Left lobe of liver (tissue), 2 donors: ENCODE results near the gene NLRP9. TPM values are rescaled to one million over a fixed set of nuclear protein-coding genes. Genes with fewer than 3 reads are reported as not detected.
A peak's percentile ranks its signal among the peaks of the same experiment; 100 is the strongest.

Experiments
- ATAC-seq: fragments of 200-7000 bp; cut with Tn5 transposase; one replicate; pipeline ENCODE4 v1.9.1; 2020; ENCODE audit warnings: mild to moderate bottlenecking, moderate library complexity
- DNase-seq: peaks from one replicate; pipeline ENCODE4 v3.0.0-alpha.2; 2020; ENCODE audit warnings: low spot score
- total RNA-seq: library from RNA; stranded (reverse); gene quantifications from one replicate; pipeline ENCODE4 v1.2.1, GENCODE V29; 2021
- donor health status: DM: no; HTN: no; CAD: no; lungs with moderate emphysema.
- donor health status: DM: no; HTN: yes; CAD: no.

NLRP9 gene
- total RNA-seq, 1 donor from 2014 or later = not detected

DNA sequence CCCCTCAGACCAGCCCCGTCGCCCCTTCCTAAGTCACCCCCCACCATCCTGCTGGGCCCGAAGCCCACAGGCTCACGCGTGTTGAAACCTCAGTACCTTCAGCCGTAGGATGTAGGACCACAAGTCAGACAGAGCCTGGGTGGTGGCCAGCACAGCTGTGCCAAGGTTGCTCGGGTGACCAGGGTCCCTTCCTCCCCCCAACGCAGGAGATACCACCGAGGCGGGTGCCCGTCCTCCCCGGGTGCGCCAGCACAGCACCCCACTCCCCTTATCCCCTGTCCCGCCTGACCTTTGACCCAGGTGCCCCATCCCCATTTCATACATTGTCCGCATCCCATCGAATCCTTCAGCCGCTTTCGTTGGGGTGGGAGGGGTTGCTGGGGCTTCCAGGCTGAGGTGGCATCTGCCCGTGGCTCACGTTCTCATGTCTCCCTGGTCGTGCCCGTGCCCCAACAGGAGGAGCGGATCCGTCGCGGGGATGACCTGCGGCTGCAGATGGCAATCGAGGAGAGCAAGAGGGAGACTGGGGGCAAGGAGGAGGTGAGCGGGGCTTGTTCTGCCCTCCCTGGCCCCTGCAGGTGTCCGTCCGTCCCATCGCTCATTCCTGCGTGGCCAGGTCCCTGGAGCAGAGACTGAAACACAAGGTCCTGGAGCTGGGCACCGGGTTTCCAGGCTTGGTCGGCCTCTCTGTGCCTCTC is 48.6 kb downstream of the NLRP9 start:
- no peak for ATAC-seq
- DNase-seq = no peak

DNA sequence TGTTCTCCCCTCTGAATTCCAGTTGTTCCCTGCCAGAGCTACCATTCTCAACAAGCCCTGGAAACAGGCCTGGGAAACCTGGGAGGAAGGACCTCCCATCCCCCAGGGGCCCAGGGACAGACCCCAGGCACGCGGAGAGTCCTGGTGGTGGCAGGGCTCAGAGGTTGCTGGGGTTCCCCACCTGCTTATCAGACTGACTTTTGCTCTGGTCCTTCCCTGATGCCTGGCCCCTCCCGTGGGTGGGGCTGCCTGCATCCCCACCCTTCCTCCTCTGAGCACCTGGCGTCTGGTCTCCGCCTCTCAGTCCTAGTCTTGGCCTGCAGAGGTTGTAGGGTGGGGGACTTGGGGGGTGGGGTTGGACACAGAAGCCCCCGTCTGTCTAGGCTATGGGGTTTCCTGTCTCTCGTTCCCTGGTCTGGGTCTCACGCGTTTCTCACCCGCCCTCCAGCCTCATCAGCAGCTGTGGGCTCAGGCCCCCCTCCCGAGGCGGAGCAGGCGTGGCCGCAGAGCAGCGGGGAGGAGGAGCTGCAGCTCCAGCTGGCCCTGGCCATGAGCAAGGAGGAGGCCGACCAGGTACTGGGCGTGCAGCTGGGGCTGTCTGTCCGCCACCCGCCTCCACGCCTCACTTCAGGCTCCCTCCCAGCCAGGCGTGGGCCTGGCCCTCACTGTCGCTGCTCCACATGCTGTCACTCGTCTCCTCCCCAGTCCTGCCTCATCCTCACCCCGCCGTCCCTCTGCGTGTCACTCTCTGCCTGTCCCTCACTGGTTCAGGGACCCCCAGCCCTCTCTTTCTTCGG is 49.6 kb downstream of the NLRP9 start:
- DNase-seq (no peak), ATAC-seq (no peak)

DNA sequence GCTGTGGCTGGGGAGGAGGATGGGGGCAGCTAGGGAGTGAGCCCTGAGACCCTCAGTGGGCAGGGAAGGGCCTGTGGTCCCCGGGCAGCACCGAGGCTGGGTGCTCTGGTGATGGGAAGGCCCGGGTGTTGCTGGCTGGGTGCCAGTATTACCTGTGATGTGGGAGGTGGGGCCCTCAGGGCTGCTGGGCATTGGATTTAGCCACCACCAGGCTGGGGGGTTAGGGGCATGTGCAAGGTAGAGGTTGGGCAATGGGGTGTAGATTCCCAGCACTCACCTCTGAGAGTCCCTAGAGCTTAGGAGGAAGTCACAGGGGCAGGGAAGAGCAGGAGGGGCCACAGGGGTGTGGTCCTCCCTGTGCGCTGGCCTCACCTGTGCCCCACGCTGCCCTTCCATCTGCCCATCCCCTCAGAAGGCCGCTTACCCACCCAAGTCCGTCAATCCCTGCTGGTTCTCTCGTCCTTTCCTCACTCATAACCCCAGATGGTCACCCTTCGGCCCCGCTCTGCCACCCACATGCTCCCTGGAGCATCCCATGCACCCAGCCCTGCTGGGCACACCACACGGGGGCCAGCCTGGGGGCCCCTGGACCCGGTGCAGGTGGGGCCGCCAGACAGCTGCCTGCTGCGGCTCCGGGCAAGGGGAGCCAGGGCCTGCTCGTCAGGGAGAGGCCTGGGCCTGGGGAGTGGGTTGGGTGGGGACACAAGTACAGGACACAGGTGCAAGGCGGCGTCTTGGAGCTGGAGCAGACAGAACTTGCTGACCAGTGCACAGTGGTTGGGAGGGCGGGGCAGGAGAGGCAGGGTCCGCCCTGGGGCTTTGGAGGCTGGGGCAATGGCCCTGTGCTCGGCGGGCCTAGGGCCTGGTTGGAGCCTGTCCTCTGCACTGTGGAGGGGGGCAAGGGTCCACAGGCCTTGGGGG is 50.7 kb downstream of the NLRP9 start:
- no peak for DNase-seq
- no peak for ATAC-seq

DNA sequence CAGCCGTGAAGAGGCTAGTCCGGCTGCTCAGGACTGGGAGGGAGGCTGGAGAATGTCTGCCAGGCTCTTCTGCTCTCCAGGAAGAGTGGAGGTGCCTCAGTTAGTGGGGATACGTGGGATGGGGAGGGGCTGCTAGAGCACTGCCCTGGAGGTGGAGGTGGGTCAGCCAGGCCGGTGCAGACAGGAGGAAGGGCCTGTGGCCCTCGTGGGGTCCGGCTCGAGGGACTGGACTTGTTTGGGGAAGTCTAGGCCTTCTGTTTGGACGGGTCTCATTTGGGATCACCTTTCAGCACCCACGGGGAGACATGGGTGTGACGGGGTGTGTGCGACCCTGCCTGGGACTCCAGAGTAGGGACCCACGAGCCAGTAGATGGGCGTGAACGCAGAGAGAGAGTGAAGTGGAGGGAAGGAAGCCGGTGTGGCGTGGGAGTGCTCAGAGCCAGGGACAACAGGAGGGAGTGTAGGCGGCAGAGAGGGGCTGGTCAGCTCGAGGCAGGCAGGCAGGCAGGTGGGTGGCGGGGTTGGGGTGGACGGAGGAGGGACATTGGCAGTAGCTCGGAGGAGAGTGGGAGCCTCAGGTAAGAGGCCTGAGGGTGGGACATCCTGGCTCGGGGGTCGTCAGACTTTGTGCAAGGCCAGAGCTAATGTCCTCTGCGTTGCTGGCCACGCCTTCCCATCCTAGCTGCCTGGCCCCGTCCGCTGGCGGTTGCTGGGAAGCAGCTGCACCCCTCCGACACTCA is 51.7 kb downstream of the NLRP9 start:
- DNase-seq (no peak), ATAC-seq (no peak)

DNA sequence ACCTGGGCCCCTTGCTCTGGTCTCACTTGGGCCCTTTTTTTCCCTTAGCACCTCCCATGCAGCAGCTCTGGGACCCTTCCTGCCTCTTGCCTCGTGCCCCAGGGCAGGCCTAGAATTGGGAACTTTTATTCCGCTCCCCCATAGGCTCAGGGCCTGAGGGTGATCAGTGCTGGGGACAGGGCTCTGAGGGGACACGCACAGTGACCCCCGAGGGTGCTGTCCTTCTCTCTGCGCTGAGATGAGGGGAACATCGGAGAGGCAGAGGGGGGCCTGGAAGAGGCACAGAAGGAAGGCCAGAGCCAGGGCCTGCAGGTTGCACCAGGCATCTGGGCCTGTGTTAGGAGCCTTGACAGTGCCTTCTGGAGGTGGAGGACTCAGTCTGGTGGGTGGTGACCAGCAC is 52.4 kb downstream of the NLRP9 start:
- DNase-seq = no peak
- ATAC-seq = no peak

DNA sequence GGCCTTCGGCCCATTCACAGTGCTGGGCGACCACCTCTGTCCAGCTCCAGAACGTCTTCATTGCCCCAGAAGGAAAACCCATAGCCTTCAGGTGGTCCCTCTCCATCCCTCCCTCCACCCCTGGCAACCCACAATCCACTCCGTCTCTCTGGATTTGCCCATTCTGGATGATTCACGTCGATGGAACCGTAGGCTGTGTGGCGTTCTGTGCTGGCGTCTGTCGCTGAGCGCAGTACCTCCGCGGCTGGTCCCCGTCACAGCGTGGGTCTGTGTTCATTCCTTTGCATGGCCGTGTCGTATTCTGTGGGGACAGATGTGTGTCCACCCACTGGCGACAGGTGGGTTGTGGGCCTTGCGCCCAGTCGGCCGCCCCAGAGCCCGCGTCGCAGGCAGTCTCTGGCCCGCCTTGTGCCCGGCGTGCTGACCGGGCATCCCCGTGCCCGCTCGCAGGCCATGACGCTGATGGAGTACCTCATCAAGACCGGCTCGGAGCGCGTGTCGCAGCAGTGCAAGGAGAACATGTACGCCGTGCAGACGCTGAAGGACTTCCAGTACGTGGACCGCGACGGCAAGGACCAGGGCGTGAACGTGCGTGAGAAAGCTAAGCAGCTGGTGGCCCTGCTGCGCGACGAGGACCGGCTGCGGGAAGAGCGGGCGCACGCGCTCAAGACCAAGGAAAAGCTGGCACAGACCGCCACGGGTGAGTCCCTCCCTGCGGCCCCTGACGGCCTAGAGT is 53.1 kb downstream of the NLRP9 start:
- no peak for DNase-seq

DNA sequence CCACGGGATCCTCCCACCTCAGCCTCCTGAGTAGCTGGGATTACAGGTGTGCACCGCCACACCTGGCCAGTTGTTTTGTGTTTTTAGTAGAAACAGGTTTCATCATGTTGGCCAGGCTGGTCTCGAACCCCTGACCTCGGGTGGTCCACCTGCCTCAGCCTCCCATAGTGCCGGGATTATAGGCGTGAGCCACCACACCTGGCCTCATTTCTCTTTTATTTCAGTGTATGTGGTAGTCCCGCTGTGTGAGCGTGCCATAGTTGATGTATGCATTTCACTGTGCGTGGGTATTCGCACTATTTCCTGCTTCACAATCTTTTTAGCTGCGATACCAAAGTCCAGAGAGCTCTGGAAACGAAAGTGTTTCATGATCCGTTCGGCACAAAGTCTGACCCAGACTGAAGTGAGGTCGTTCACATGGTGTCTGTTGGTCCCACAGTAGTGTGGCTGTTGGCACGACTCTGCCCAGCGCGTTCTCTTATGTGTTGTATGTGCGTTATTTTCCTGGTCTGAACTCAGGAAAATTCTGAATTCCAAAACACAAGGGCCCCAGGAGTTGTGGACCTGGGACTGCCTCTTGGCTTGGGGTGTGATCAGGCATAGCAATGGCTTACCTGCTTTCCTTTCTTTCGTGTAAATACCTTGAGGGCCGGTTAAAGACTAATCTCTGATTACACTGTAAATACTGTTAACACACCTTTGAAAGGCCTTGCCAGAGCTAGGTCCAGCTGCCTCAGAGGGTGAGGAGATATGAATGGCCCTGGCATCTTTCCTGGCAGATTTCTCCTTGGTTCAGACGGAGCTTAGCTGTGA is 54.5 kb downstream of the NLRP9 start:
- peak; percentile 82 for DNase-seq
- peak; percentile 85 for ATAC-seq

More for the DNA sequence above, 53.1 kb downstream of the NLRP9 start:
- ATAC-seq = no peak

DNA sequence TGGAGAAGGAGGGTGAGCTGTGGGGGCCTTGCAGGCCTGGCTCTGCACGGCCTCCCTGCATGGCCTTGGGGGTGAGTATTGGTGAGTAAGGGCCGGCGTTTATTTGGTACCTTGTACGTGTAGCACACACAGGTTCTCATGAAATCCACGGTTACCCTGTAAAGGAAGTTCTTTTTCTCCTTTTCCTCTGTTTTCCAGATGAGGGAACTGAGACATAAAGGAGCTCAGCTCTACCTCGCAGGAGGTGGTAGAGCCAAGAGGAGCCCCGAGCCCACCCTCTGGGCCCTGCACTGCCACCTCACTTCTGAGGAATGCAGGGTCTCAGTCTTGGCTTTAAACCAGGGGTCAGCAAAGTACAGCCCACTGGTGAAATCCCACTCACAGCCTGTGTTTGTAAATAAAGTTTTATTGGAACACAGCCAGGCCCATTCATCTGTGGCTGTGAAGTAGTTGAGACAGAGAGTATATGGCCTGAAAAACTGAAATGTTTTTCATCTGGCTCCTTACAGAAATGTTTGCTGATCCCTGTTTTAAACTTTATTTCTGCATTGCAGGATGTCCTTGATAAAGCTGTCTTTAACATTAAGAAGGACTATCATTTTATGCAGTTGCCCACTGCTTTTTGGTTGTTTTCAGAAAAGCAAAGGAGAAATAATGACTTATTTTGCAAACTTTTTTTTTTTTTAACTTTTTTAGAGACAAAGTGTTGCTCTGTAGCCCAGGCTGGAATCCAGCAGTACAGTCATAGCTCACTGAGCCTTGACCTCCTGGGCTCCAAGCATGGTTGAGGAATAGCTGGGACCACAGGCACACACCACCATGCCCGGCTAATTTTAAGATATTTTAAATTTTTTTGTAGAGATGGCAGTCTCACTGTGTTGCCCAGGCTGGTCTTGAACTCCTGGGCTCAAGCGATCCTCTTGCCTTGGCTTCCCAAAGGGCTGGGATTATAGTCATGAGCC is 56.8 kb downstream of the NLRP9 start:
- ATAC-seq (no peak), DNase-seq (no peak)

DNA sequence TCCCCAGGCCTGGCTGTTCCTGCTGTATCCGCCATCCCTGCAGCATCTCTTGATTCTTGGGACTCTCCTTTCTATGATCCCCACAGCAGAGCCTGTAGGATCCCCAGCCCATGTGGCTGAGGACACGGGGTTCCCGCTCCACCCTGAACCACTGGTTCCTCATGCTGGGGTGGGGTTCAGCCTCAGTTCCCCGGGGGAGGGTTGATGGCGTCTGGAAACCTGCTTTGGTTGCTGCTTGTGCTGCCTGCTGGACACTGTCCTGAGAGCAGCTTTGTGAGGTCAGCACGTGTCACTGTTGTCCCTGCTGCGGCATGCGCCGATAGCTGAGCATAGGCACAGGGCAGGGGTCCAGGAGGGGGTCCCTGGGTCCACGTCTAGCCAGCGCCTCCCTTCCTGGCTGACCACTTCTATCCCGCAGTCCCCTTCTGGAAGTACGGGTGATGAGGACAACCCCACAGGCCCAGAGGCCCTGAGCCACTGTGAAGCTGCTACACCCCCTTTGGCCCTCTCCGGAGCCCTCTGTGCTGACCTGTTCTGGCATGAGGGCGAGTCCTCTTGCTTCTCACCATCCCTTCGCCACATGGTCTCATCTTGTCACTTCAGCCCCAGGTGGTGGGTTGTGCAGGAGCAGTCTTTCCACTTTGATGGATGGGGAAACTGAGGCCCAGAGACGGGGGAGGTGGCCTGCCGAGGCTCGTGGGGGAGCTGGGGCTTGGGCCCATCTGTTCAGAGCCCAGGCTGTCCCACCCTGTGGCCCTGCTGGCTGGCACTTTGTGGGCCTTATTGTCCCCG is 57.7 kb downstream of the NLRP9 start:
- ATAC-seq (no peak), DNase-seq (no peak)

DNA sequence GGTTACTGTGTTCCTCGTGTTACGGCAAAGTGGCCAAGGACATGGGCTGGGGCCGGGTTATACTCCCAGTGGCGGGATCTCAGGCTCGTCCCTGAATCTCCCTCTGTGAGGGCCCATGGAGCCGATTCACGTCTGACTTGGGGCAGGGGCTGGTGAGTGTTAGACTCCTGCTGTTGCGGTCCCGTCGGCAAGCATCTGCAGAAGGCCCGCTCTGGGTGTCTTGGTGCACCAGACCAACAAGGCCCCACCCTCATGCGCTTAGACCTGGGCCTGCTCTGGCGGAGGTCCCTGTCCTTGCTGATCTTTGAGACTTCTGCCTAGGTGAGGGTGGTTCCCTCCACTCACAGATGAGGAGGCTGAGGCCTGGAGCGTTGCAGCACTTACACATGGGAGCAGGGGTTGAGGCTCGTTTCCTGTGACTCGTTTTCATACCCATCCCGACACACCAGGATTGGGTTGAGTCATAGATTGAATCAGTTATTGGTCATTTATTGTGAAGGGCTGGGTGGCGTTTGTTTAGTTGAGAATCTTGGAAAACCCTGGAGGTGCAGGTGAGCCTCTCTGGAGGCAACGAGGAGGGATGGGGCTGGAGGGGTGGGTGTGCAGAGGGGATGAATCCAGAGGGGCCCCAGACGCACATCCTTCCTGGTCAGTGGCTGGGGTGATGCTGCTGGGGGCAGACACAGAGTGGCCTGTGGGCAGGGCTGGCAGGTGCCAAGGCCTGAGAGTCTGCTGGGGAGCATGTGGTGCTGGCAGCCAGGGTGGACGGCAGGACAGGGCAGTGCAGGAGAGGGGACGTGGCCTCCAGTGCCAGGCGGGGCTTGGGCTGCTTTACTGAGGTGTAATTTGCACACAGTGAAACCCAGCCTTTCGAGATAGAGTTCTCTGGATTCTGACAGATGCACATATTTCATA is 58.6 kb downstream of the NLRP9 start:
- no peak for ATAC-seq
- DNase-seq = no peak

DNA sequence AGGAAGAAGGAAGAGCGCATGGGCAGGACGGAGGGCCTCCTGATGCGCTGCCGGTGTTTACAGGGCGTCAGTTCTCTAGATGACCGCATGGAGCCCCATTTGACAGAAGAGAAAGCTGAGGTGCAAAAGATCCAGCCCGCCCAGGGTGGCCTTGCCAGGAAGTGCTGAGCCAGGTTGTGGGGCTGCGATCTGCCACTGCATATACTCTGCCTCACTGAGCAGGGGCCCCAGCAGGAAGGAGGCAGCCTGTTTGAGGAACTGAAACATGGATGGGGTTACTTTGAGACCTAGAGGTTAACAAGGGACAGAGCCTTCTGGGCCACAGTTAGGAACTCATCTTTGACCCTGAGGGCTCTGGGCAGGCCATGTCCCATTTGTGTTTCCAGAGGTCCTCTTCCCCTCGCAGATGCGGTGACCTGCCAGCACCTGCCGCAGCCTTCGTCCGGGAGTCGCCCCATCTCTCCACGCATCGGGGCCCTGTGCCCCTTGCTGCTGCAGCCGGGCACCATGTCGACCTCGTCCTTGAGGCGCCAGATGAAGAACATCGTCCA is 60.0 kb downstream of the NLRP9 start:
- ATAC-seq (peak; percentile 27), DNase-seq (peak; percentile 59)

DNA sequence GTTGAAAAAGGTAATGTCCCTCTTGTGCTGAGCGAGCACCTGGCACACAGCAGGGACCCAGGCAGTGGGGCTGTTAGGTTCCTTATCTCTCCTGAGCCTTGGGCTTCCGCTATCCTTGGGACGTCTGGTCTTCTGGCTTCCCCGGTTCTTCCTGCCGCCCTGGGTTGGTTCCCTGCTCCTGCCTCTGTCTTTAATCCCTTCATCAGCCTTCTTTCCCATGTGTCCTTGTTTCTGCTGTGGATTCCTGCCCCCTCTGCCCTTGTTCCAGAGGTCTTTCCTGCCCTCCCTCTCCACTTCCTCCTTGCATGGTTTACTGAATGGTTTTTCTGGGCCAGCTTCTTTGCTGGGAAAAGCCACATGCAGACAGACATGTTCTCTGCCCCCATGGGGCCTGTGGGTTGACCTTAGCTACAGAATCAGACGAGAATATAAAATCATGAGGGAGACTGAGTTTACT is 60.6 kb downstream of the NLRP9 start:
- no peak for DNase-seq
- peak; percentile 3 for ATAC-seq

DNA sequence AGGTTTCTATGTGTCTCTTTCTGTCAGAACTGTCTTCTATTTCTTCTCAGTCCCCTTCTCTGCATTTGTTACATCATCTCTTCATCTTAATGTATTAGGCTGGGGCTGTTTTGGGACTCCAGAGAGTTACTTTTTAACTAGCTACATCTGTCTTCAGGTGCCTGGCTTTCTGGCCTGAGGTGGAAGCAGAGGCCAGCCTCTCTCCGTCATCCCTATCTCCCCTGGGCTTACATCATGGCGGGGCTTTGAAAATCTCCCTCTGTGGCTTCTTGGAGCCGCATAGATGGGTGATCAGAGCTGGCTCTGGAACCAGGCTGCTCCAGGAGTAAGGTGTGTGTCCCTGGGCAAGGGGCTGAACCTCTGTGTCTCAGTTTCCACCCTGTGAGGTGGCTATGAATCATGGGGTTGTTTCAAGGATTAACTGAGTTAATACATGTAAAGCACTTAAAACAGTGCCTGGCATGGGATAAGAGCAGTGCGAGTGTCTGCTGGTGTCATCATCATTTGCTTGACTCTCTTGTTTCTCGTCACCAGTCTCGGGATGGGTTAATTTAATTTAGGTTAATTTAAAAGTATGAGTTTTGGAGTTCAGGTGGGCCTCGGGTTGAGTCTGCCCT is 61.2 kb downstream of the NLRP9 start:
- ATAC-seq (no peak), DNase-seq (no peak)

DNA sequence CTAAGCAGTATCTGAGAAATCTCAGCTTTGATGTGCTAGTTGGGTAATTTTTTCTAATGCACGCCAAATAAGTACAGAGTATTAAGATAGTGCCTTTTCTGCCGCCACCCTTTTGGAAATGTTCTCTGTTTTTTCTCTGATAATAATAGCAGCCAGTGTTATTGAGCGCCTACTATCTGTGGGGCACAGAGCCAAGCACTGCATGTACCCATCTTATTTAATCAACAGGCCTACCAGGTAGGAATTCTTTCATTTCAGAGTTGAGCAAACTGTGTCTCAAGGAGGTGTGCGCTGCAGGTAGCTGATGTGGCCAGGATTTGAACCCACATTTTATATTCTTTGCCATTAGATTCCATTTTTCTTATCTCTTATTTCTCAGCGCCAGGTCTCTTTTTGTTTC is 61.8 kb downstream of the NLRP9 start:
- DNase-seq (peak; percentile 75), ATAC-seq (peak; percentile 15)

DNA sequence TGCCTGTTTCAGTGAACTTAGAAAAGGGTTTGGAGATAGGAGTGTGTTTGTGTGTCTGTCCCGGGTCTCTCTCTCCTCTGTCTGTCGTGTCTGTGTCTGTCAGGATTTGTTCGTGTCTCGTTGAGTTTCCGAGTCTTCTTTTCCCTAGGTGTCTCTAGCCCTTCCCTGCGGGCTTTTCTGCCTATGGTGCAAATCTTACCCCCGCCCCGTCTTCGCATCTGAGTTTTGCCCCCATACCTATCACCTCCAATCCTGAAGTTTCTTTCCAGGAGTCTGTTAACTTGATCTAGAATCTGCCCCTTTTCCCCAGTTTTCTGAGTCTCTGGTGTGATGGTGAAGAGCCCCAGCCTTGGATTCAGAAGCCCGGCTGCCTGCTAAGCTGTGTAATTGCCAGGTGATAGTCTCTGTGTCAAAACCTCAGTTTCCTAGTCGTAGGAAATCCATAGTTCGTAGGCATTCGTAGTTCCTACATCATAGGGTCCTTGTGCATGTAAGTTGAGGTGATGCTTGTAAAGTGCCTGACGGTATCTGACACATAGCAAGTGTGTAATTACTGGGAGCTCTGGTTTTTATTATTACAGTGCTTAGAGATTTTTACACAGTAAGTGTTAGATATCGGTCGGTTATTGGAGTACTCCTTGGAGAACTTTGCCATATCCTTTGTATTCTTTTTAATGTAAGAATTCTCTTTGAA is 62.4 kb downstream of the NLRP9 start:
- DNase-seq (no peak), ATAC-seq (no peak)
